ENCODE measurements around the gene DDX42. TPM values are rescaled to one million over a fixed set of nuclear protein-coding genes. Genes with fewer than 3 reads are reported as not detected.

Gene DDX42
- total and polyA plus RNA-seq, 2 experiments from 2014 or later = 57.8 to 101 TPM

DNA sequence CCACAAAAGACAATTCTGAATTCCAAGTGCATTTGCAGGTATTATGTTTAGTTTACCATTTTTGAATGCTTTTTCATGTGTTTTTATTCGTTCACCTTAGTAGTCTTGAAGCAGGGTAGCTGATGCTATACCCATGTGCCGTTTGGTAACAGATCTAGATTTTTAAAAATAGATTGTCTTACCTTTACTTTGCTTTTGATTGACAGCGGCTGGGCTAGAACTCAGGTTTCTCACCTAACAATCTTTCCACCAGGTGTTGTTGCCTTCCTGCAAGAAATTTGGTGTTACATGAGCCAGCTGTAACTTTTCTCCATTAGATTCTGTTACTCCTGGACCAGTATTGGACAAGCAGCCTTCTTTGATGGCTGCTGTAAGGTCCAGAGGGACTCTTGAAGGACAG lies 55.0 kb downstream of the DDX42 start:
- H3K79me2 ChIP-seq (replicated peaks; ENCODE audit: insufficient read depth) = peaks cover 39% of the 10 kb centered on the region
- peaks cover 20% of the 10 kb centered on the region for H3K4me1 Mint-ChIP-seq
- H3K9me3 Mint-ChIP-seq = no peaks in the 10 kb centered on the region; the same call in 2 of the 3 replicates
- DNase-seq (ENCODE audit: low spot score) (no peak), ATAC-seq (no peak)
- H3K4me3 Mint-ChIP-seq = peak overlapping the region; percentile 100; the same call in 2 of the 3 replicates
- H3K4me1 ChIP-seq (ENCODE audit: insufficient read depth) = peaks cover 6% of the 10 kb centered on the region; the same call in 1 of the 2 replicates
- H3K27me3 Mint-ChIP-seq (ENCODE audit: insufficient read depth, low read depth, poor library complexity) = peaks cover 20% of the 10 kb centered on the region
- H3K4me2 ChIP-seq = no peak overlapping the region
- H3K36me3 Mint-ChIP-seq (ENCODE audit: low read depth) = peaks cover 98% of the 10 kb centered on the region
- no peak overlapping the region for H2AFZ ChIP-seq
- TF ChIP-seq, protein P1, sequence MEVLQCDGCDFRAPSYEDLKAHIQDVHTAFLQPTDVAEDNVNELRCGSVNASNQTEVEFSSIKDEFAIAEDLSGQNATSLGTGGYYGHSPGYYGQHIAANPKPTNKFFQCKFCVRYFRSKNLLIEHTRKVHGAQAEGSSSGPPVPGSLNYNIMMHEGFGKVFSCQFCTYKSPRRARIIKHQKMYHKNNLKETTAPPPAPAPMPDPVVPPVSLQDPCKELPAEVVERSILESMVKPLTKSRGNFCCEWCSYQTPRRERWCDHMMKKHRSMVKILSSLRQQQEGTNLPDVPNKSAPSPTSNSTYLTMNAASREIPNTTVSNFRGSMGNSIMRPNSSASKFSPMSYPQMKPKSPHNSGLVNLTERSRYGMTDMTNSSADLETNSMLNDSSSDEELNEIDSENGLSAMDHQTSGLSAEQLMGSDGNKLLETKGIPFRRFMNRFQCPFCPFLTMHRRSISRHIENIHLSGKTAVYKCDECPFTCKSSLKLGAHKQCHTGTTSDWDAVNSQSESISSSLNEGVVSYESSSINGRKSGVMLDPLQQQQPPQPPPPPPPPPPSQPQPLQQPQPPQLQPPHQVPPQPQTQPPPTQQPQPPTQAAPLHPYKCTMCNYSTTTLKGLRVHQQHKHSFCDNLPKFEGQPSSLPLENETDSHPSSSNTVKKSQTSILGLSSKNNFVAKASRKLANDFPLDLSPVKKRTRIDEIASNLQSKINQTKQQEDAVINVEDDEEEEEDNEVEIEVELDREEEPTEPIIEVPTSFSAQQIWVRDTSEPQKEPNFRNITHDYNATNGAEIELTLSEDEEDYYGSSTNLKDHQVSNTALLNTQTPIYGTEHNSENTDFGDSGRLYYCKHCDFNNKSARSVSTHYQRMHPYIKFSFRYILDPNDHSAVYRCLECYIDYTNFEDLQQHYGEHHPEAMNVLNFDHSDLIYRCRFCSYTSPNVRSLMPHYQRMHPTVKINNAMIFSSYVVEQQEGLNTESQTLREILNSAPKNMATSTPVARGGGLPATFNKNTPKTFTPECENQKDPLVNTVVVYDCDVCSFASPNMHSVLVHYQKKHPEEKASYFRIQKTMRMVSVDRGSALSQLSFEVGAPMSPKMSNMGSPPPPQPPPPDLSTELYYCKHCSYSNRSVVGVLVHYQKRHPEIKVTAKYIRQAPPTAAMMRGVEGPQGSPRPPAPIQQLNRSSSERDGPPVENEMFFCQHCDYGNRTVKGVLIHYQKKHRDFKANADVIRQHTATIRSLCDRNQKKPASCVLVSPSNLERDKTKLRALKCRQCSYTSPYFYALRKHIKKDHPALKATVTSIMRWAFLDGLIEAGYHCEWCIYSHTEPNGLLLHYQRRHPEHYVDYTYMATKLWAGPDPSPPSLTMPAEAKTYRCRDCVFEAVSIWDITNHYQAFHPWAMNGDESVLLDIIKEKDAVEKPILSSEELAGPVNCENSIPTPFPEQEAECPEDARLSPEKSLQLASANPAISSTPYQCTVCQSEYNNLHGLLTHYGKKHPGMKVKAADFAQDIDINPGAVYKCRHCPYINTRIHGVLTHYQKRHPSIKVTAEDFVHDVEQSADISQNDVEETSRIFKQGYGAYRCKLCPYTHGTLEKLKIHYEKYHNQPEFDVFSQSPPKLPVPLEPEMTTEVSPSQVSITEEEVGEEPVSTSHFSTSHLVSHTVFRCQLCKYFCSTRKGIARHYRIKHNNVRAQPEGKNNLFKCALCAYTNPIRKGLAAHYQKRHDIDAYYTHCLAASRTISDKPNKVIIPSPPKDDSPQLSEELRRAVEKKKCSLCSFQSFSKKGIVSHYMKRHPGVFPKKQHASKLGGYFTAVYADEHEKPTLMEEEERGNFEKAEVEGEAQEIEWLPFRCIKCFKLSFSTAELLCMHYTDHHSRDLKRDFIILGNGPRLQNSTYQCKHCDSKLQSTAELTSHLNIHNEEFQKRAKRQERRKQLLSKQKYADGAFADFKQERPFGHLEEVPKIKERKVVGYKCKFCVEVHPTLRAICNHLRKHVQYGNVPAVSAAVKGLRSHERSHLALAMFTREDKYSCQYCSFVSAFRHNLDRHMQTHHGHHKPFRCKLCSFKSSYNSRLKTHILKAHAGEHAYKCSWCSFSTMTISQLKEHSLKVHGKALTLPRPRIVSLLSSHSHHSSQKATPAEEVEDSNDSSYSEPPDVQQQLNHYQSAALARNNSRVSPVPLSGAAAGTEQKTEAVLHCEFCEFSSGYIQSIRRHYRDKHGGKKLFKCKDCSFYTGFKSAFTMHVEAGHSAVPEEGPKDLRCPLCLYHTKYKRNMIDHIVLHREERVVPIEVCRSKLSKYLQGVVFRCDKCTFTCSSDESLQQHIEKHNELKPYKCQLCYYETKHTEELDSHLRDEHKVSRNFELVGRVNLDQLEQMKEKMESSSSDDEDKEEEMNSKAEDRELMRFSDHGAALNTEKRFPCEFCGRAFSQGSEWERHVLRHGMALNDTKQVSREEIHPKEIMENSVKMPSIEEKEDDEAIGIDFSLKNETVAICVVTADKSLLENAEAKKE (CRISPR knock-in tag; IDR thresholded peaks at IDR 0.05) = no peak
- TF ChIP-seq ZNF331 (CRISPR knock-in tag; IDR thresholded peaks at IDR 0.05; ENCODE audit: low read depth) = no peak
- TF ChIP-seq JUNB (IDR thresholded peaks at IDR 0.05; ENCODE audit: unreplicated experiment) = no peak
- no peak for TF ChIP-seq EZH2 (IDR thresholded peaks at IDR 0.05; ENCODE audit: low read depth, unreplicated experiment)
- no peak for TF ChIP-seq NANOG (IDR thresholded peaks at IDR 0.05; ENCODE audit: borderline replicate concordance)
- TF ChIP-seq, protein P2, sequence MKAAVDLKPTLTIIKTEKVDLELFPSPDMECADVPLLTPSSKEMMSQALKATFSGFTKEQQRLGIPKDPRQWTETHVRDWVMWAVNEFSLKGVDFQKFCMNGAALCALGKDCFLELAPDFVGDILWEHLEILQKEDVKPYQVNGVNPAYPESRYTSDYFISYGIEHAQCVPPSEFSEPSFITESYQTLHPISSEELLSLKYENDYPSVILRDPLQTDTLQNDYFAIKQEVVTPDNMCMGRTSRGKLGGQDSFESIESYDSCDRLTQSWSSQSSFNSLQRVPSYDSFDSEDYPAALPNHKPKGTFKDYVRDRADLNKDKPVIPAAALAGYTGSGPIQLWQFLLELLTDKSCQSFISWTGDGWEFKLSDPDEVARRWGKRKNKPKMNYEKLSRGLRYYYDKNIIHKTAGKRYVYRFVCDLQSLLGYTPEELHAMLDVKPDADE (IDR thresholded peaks at IDR 0.05) = no peak
- TF ChIP-seq, protein P3, sequence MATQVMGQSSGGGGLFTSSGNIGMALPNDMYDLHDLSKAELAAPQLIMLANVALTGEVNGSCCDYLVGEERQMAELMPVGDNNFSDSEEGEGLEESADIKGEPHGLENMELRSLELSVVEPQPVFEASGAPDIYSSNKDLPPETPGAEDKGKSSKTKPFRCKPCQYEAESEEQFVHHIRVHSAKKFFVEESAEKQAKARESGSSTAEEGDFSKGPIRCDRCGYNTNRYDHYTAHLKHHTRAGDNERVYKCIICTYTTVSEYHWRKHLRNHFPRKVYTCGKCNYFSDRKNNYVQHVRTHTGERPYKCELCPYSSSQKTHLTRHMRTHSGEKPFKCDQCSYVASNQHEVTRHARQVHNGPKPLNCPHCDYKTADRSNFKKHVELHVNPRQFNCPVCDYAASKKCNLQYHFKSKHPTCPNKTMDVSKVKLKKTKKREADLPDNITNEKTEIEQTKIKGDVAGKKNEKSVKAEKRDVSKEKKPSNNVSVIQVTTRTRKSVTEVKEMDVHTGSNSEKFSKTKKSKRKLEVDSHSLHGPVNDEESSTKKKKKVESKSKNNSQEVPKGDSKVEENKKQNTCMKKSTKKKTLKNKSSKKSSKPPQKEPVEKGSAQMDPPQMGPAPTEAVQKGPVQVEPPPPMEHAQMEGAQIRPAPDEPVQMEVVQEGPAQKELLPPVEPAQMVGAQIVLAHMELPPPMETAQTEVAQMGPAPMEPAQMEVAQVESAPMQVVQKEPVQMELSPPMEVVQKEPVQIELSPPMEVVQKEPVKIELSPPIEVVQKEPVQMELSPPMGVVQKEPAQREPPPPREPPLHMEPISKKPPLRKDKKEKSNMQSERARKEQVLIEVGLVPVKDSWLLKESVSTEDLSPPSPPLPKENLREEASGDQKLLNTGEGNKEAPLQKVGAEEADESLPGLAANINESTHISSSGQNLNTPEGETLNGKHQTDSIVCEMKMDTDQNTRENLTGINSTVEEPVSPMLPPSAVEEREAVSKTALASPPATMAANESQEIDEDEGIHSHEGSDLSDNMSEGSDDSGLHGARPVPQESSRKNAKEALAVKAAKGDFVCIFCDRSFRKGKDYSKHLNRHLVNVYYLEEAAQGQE (IDR thresholded peaks at IDR 0.05; ENCODE audit: unreplicated experiment) = no peak
- TF ChIP-seq CREB1 (CRISPR knock-in tag; IDR thresholded peaks at IDR 0.05; ENCODE audit: low read depth) = no peak
- no peak for TF ChIP-seq STAT1 (IDR thresholded peaks at IDR 0.05; ENCODE audit: unreplicated experiment)
- TF ChIP-seq ZNF114 (CRISPR knock-in tag; IDR thresholded peaks at IDR 0.05) = no peak
- TF ChIP-seq EZH2phosphoT487 (IDR thresholded peaks at IDR 0.05; ENCODE audit: unreplicated experiment) = no peak
- TF ChIP-seq, protein P4, sequence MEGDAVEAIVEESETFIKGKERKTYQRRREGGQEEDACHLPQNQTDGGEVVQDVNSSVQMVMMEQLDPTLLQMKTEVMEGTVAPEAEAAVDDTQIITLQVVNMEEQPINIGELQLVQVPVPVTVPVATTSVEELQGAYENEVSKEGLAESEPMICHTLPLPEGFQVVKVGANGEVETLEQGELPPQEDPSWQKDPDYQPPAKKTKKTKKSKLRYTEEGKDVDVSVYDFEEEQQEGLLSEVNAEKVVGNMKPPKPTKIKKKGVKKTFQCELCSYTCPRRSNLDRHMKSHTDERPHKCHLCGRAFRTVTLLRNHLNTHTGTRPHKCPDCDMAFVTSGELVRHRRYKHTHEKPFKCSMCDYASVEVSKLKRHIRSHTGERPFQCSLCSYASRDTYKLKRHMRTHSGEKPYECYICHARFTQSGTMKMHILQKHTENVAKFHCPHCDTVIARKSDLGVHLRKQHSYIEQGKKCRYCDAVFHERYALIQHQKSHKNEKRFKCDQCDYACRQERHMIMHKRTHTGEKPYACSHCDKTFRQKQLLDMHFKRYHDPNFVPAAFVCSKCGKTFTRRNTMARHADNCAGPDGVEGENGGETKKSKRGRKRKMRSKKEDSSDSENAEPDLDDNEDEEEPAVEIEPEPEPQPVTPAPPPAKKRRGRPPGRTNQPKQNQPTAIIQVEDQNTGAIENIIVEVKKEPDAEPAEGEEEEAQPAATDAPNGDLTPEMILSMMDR (conservative IDR thresholded peaks at IDR 0.05; ENCODE audit: low read depth in 2 of 2) = no peak
- TF ChIP-seq POLR2AphosphoS5 (IDR thresholded peaks at IDR 0.05; ENCODE audit: low read depth) = no peak
- peak overlapping the region; percentile 84; the same call in 1 of the 2 replicates for H3K4me3 ChIP-seq
- no peaks in the 10 kb centered on the region for H3K9me2 ChIP-seq (ENCODE audit: insufficient read depth)
- peaks cover 31% of the 10 kb centered on the region for H4K20me1 ChIP-seq (replicated peaks; ENCODE audit: insufficient read depth)
- no peak overlapping the region for H3K27ac ChIP-seq (ENCODE audit: low read depth)
- peaks cover 58% of the 10 kb centered on the region for H3K36me3 ChIP-seq (ENCODE audit: insufficient read depth)
- H3F3A ChIP-seq (replicated peaks; ENCODE audit: low read depth) = peaks cover 13% of the 10 kb centered on the region; the same call in 1 of the 2 replicates
- H3K27ac Mint-ChIP-seq = no peak overlapping the region
- H3K27me3 ChIP-seq (ENCODE audit: insufficient read depth) = no peaks in the 10 kb centered on the region
